ENCODE data around the gene TMEM40.
A peak's percentile ranks its signal among the peaks of the same experiment; 100 is the strongest.

TMEM40 gene

DNA sequence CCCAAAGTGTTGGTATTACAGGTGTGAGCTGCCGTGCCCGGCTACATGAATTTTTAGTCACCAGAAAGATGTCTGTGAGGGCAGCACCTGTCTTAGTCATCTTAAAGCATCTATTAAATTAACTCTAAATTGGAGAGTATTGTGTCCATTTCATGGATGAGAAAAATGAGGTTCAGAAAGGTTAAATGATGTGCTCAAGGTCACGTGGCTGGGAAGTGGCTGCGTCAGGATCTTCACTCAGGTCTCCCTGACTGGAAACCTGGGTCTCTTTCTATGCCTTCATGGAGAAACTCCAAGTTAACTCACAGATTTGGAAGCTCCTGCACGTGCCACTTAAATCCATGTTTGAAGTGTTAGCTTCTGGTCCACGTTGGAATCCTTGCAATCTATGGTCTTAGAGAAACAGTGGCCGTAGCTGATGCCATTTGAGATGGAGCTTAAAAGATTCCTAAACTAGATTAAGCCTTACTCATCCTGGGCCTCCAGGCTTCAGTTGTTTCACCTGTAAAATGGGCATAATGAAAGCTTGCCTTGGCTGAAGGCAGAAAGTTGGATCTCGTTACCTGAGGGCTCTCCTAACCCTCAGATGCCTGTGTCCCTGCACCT is 5.2 kb upstream of the TMEM40 start:
- TF ChIP-seq, protein P1, sequence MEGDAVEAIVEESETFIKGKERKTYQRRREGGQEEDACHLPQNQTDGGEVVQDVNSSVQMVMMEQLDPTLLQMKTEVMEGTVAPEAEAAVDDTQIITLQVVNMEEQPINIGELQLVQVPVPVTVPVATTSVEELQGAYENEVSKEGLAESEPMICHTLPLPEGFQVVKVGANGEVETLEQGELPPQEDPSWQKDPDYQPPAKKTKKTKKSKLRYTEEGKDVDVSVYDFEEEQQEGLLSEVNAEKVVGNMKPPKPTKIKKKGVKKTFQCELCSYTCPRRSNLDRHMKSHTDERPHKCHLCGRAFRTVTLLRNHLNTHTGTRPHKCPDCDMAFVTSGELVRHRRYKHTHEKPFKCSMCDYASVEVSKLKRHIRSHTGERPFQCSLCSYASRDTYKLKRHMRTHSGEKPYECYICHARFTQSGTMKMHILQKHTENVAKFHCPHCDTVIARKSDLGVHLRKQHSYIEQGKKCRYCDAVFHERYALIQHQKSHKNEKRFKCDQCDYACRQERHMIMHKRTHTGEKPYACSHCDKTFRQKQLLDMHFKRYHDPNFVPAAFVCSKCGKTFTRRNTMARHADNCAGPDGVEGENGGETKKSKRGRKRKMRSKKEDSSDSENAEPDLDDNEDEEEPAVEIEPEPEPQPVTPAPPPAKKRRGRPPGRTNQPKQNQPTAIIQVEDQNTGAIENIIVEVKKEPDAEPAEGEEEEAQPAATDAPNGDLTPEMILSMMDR (IDR thresholded peaks at IDR 0.05; ENCODE audit: extremely low read depth, missing control alignments), result no peak

DNA sequence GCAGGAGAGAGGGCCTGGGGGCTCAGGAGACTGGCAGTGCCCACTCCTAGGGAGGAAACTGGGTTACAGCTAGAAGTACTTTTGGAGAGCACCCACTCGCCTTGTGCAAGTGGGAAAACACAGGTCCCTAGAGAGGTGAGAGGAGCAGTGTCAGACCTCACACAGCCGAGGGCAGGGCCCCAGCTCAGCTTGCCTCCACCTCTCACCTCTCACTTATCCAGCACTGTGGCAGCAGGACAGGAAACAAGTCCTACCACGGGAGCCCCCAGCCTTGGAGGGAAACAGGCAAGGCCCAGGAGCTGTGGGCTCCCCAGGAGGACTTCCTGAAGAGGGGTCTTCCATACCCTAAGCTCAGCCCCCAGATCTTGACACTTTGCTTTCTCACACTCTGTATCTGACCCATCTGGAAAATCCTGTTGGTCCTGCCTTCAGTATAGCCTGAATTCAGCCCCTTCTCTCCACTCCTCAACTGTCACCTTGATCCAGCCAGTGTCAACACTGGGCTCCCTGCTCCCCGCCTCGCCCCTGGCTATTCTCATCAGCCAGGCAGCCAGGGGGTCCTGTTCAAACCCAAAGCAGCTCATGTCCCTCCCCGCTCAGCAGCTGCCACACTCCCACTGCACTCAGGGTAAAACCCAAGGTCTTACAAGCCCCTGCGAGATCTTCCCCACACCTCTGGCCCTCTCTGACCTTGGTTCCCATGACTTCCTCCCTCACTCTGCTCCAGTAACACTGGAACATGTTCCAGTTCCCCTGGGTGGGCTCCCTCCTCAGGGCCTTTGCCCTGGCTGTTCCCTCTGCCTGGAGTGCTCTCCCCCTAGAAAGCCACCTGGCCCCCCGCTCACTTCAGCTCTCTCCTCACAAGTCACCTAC is 870 bp upstream of the TMEM40 start:
- no peak for DNase-seq (ENCODE audit: low spot score)
- TF ChIP-seq, protein P1 (IDR thresholded peaks at IDR 0.05; ENCODE audit: extremely low read depth, missing control alignments), result no peak

More for the DNA sequence above, 5.2 kb upstream of the TMEM40 start:
- no peak for DNase-seq (ENCODE audit: low spot score)

DNA sequence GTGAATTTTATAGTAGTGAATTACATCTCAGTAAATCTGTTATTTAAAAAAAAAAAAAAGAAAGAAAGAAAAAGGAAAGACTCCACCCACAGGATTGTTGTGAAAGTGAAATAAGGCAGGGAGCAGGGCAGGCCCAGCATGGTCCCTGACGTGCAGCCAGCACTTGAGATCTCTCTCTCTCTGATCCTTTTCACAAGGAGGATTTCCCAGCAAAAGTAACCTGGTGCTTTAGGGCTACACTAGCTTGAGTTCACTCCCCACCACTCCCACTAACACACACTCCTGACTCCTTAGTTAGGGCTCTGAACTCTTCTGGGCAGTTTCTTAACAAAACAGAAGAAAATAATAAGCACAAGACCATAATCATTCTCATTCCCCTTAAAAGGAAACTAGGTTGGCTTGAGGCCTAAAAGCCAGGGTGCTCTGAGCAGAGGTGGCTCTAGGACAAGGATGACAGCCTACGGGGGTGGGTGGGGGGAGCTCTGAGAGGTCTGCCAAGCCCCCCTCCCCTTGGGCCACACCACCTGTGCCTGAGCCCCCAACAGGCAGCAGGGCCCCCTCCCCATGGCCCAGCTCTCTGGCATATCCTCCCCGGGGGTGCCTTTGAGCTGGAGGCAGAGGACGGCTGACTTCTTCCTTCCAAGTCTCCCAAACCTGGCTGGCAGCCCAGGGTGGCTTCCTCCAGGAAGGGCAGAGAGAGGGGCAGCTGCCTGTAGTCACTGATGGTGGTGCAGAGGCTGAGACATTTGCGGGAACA is 856 bp downstream of the TMEM40 start:
- TF ChIP-seq, protein P1 (IDR thresholded peaks at IDR 0.05; ENCODE audit: extremely low read depth, missing control alignments), result no peak
- peak; percentile 58 for DNase-seq (ENCODE audit: low spot score)

DNA sequence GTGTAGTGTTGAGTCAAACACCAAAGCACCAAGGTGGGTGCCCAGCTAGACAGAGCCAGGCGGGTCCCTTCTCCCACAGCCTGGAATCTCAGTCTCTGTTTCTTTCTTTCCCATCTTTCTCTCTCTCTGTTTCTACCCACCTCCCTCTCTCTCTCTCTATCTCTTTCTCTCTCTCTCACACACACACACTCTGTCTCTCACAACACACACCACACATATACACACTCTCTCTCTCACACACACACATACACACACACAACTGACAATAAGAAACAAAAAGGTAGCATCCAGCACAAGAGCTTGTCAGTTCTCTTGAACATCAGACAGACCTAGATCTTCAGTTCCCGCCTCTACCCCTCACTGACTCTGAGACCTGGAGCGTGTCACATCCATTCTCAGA is 2.4 kb downstream of the TMEM40 start:
- DNase-seq (ENCODE audit: low spot score), result no peak
- TF ChIP-seq, protein P1 (IDR thresholded peaks at IDR 0.05; ENCODE audit: extremely low read depth, missing control alignments), result no peak

DNA sequence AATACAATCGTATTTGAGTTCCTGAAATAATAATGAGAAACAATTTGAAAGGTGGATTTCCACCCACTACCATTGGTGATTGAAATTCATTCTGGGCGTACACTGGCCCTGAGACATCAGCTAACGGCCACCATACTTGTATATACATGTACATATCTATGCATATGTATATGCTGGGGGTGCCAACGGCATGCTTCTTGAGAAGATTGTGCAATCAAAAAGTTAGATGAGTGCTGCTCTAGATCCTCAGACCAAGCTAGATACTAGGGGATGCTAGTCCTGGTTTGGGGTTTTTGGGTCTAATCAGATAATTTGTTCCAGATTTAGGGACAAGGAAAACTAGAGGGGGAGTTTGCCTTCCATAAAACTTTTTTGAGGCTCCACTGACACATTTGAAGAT is 2.9 kb downstream of the TMEM40 start:
- no peak for DNase-seq (ENCODE audit: low spot score)
- TF ChIP-seq, protein P1 (IDR thresholded peaks at IDR 0.05; ENCODE audit: extremely low read depth, missing control alignments), result no peak

DNA sequence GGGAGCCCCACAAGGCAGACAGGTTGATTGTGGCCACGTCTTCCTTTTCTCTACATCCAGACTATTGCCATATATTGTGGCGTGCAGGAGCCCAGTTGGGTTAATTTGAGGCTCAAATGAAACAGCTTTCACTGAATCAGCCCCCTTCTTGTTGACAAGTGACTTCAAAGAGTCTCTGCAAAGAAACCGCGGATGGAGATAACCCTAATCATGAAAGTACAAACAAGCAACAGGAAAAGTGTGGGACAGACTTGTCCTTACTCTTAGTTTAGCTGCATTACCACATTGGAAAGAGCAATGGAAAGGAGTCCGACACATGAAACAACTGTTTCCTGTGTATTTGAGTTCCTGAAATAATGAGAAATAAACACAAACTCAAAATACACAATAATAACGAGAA is 3.3 kb downstream of the TMEM40 start:
- no peak for DNase-seq (ENCODE audit: low spot score)
- TF ChIP-seq, protein P1 (IDR thresholded peaks at IDR 0.05; ENCODE audit: extremely low read depth, missing control alignments), result no peak

DNA sequence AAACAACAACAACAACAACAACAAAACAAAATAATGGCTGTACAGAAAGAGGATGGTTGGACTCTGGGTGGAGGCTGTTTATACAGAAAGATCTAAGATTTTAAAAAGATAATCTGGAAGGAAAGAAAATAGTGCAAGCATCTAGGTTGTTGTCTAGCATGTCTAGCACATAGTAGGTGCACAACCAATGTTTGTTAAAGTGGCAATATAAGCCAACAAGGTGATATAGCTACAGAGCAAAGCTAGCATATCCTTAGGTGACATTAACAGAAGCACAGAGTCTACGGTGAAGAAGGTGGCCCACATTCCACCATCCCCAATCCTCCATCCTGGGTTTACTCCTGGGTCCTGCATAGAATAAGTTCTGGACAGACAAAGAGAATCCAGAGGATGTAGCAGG is 4.7 kb downstream of the TMEM40 start:
- TF ChIP-seq, protein P1 (IDR thresholded peaks at IDR 0.05; ENCODE audit: extremely low read depth, missing control alignments), result no peak
- no peak for DNase-seq (ENCODE audit: low spot score)

Data from GM20000 (cell line).